ENCODE measurements around the gene FUZ. TPM values are rescaled to one million over a fixed set of nuclear protein-coding genes. Genes with fewer than 3 reads are reported as not detected.

FUZ gene
- total RNA-seq, 4 donors from 2014 or later: 14.1 to 38.0 (median 23.4) TPM

GRCh38 chr19:49853852-49854377 is 40.8 kb upstream of the FUZ start:
- H3K9me3 ChIP-seq: no peaks in the 10 kb centered on the region
- H3K27ac ChIP-seq (replicated peaks in 1 of 4): peak overlapping the region in 2 of 4 donors; percentile 27 to 45
- H3K36me3 ChIP-seq: peaks cover 13 to 49% (median 48%) of the 10 kb centered on the region in 4 donors
- no peaks in the 10 kb centered on the region for H3K27me3 ChIP-seq
- H3K4me1 ChIP-seq: peaks cover 27 to 44% (median 40%) of the 10 kb centered on the region in 4 donors
- DNase-seq (ENCODE audit: extremely low spot score): no peak
- 86% methylated on average over 10 of the region's 10 CpGs for WGBS
- TF ChIP-seq POLR2A (IDR thresholded peaks at IDR 0.05; ENCODE audit: low read depth) (no peak), EP300 (IDR thresholded peaks at IDR 0.05) (no peak), POLR2AphosphoS5 (IDR thresholded peaks at IDR 0.05) (no peak)
- TF ChIP-seq, protein P1, sequence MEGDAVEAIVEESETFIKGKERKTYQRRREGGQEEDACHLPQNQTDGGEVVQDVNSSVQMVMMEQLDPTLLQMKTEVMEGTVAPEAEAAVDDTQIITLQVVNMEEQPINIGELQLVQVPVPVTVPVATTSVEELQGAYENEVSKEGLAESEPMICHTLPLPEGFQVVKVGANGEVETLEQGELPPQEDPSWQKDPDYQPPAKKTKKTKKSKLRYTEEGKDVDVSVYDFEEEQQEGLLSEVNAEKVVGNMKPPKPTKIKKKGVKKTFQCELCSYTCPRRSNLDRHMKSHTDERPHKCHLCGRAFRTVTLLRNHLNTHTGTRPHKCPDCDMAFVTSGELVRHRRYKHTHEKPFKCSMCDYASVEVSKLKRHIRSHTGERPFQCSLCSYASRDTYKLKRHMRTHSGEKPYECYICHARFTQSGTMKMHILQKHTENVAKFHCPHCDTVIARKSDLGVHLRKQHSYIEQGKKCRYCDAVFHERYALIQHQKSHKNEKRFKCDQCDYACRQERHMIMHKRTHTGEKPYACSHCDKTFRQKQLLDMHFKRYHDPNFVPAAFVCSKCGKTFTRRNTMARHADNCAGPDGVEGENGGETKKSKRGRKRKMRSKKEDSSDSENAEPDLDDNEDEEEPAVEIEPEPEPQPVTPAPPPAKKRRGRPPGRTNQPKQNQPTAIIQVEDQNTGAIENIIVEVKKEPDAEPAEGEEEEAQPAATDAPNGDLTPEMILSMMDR (IDR thresholded peaks at IDR 0.05): no peak
- intact Hi-C loops (cut with DNase I): loop anchor here (5.0 kb wide), 1 partner anchor 37 kb away; the partner anchor contains the start of gene MED25
- H3K4me3 ChIP-seq: no peak overlapping the region

- H3K36me3 ChIP-seq: peaks cover 7 to 36% (median 35%) of the 10 kb centered on the region in 4 donors
- H3K27me3 ChIP-seq: no peaks in the 10 kb centered on the region
- peak overlapping the region; percentile 84 to 97 (median 86) for H3K4me3 ChIP-seq
- H3K9me3 ChIP-seq: no peaks in the 10 kb centered on the region
- intact Hi-C loops (cut with DNase I): loop anchor here (5.0 kb wide), 1 partner anchor 35 kb away; the partner anchor contains the start of gene MED25
- DNase-seq (ENCODE audit: extremely low spot score): no peak
- H3K4me1 ChIP-seq: peaks cover 27 to 44% (median 40%) of the 10 kb centered on the region in 4 donors
- TF ChIP-seq POLR2A (IDR thresholded peaks at IDR 0.05; ENCODE audit: low read depth) (no peak), EP300 (IDR thresholded peaks at IDR 0.05) (no peak), POLR2AphosphoS5 (IDR thresholded peaks at IDR 0.05) (no peak)
- TF ChIP-seq, protein P1 (IDR thresholded peaks at IDR 0.05): no peak
- H3K27ac ChIP-seq (replicated peaks in 1 of 4): no peak overlapping the region
- 72% methylated on average over 14 of the region's 14 CpGs for WGBS
Observed at GRCh38 chr19:49852631-49853126, 39.6 kb upstream of the FUZ start.

DNA sequence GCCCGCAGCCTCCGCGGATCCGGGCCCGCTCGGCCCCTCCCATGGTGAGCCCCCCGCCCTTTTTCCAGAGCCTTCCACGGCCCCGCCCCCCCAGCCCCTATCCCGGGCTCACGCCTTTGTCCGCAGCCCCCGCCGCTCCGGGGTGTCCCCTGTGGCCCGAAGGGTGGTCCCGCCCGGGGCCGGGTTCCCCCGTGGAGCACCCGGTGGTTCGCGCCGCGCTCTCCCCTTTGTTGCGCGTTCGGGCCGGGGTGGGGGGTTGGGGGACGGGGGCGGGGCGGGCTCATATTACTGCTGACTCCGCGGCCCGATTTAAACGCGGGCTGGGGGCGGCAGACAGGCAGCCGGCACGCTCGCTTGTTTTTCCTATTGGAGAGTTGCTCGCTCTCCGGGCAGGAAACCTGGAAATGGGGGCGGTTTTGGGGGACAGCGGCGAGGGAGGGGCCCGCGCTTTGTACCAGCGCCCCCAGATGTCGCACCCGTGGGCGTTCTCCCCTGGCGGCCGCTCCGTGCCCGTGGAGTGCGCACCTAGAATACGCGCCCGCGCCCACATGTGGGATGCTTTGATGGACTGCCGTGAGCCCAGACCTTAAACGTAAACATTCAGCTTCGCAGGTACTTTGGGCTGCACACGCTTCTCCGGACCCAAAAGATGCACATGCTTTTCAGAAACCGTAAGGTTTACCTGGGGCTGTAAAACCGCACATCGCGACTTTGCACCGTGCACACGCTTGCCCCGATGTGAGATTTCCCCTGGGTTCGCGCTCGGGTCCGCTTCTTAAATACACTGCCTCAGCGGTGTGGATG is 38.6 kb upstream of the FUZ start:
- Histone ChIP-seq H3K4me1 (peaks cover 27 to 44% (median 40%) of the 10 kb centered on the region in 4 donors), H3K36me3 (peaks cover 7 to 26% (median 25%) of the 10 kb centered on the region in 4 donors), H3K27ac (replicated peaks in 1 of 4) (peak overlapping the region; percentile 96 to 100 (median 98)), H3K9me3 (no peaks in the 10 kb centered on the region), H3K4me3 (peak overlapping the region; percentile 84 to 97 (median 86)), H3K27me3 (no peaks in the 10 kb centered on the region)
- TF ChIP-seq POLR2AphosphoS5 (IDR thresholded peaks at IDR 0.05) (no peak), POLR2A (IDR thresholded peaks at IDR 0.05; ENCODE audit: low read depth) (no peak), EP300 (IDR thresholded peaks at IDR 0.05) (no peak)
- TF ChIP-seq, protein P1 (IDR thresholded peaks at IDR 0.05): no peak
- intact Hi-C loops (cut with DNase I): loop anchor here (5.0 kb wide), 1 partner anchor 34 kb away; the partner anchor contains the start of gene MED25
- DNase-seq (ENCODE audit: extremely low spot score): no peak
- under 1% methylated on average over 28 of the region's 78 CpGs for WGBS

DNA sequence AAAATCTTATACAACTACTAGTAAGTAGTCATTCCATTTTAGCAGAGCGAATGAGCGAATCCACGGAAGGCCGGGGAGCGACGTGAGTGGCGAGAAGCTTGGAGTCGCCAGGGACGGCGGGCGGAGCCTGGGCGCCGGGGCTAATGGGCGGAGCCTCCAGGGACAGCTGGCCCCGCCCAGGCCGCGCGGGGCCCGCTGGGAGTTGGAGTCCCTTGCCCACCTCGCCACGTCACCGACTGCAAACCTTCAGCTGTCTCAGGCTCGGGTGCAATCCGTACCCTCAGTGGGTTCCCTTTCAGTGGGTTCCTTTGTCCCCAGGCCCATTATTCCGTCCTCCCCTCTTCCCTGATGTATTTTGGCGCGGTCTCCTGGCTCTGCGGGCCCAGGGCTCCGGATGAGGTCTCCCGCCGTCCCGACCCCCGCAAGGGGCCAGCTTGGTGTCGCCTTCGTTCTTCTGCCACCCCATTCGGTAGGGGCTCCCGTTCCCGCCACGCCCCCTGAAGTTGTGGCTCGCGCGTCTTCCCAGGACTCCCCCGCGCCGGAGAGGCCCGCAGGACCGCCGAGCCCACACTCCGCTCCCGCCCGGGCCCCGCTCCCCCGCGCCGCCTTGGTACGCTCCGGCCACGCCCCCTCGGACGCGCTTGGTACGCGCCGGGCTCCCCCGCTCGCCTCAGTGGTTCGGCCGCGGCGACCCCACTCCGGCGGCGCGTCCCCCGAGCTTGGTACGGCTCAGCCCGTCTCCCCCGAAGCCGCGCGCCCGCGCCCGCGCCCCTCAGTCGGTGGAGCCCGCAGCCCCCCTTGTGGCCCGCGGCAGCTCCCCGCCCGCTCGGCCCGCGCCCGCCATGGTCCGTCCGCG is 37.6 kb upstream of the FUZ start, which contains the start of gene PTOV1:
Gene PTOV1 (plus strand): TSS at position 673 of the 856 bp plus-strand sequence.
- Histone ChIP-seq H3K4me1 (peaks cover 27 to 44% (median 40%) of the 10 kb centered on the region in 4 donors), H3K4me3 (peak within 1 kb of the TSS; percentile 84 to 97 (median 86)), H3K27me3 (no peaks in the 10 kb centered on the region), H3K36me3 (peaks cover 7 to 17% (median 16%) of the 10 kb centered on the region in 4 donors), H3K27ac (replicated peaks in 1 of 4) (peak within 1 kb of the TSS; percentile 96 to 100 (median 98)), H3K9me3 (no peaks in the 10 kb centered on the region)
- intact Hi-C loops (cut with DNase I): loop anchor here (5.0 kb wide), 1 partner anchor 33 kb away; the partner anchor contains the start of gene MED25
- TF ChIP-seq POLR2AphosphoS5 (IDR thresholded peaks at IDR 0.05): peak; percentile 69 to 88
- peak; percentile 76 for TF ChIP-seq POLR2A (IDR thresholded peaks at IDR 0.05; ENCODE audit: low read depth)
- TF ChIP-seq EP300 (IDR thresholded peaks at IDR 0.05): no peak
- peak; percentile 97 for DNase-seq (ENCODE audit: extremely low spot score)
- WGBS: 0% methylated on average over 25 of the region's 98 CpGs
